HG02970 (cell line): Measurements from ENCODE around the gene CENPV.
"Not testable (repeated sequence)": the region's sequence is repeated elsewhere in the genome, so short reads cannot be mapped to it uniquely, and the experiment has no call there.

Experiments used
- ATAC-seq: cut with Tn5 transposase; IDR thresholded peaks from one replicate; pipeline ENCODE4 v1.9.1; 2021; ENCODE audit warnings: mild to moderate bottlenecking, moderate library complexity, moderate number of reproducible peaks; ENCODE audit not compliant: unreplicated experiment, low FRiP score

Gene CENPV

GRCh38 chr17:16353317-16354174 is at the start of gene CENPV:
Gene CENPV, minus strand, starts transcription at chr17:16353469. Its CDS starts 33 bp downstream, at chr17:16353436.
- peak; percentile 65 for ATAC-seq

- ATAC-seq: no peak
These were observed 45.3 kb upstream of the CENPV start for GRCh38 chr17:16398270-16399267.

DNA sequence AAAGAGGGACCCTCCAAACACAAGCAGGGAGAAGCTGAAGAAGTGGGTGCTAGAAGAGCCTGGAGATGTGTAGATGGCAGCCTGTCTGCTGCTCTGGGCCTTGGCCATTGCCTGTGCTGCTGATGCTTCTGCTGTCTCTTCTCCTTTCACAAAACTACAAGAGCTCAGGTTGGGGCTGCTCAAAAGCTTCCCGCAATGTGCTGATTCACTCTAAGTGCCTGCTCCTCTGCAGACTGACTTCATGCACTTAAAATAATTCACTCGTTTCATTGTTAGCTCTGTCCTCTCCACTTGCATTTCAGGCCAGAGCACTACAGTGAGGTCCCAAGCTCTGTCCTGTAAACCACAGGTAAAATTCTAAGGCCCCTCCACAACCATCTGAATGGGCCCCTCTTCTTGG is 43.4 kb upstream of the CENPV start:
- not testable (repeated sequence) for ATAC-seq

- not testable (repeated sequence) for ATAC-seq
These were observed 42.6 kb upstream of the CENPV start for GRCh38 chr17:16395887-16396286.

GRCh38 chr17:16392491-16392890 is 39.2 kb upstream of the CENPV start:
- not testable (repeated sequence) for ATAC-seq

- ATAC-seq: no peak
These were observed 38.2 kb upstream of the CENPV start for GRCh38 chr17:16391451-16391850.

- not testable (repeated sequence) for ATAC-seq
These were observed 32.8 kb upstream of the CENPV start for GRCh38 chr17:16386126-16386507.

DNA sequence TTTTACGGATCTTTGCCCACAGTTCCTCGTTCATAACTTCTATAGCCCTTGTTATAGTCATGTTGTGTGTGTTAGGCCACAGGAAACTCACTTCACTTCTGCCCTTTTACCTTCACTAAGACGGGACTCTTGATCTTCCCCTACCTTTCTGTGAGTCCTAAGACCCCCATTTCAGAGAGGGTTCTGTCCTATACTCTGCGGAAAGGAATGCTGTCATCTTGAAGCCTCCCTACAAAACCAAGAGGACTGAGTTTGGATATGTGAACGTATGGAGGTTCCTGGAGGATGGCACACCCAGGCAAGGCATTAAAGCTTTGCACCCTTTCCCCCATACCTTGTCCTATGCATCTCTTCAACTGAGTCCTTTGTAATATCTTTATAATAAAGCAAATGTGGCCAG is 31.3 kb upstream of the CENPV start:
- ATAC-seq: no peak

GRCh38 chr17:16383772-16384287 is 30.6 kb upstream of the CENPV start:
- no peak for ATAC-seq

DNA sequence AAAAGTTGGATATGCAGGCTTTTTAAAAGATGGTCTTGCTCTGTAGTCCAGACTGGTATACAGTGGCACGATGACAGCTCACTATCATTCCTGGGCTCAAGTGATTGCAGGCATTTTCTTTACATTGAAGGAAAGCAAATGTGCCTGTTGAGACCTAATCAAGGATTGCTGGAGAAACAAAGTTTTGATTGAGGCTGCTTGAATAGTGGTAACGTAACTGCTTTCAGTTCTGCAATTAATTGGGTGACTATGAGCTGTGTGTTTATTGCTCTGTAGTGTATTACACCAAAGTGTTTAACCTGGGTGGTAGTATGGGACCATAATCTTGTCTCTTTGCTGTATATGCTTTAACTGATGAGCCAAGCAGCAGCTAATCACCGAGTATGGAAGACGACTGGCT is 29.9 kb upstream of the CENPV start:
- no peak for ATAC-seq

- peak; percentile 8 for ATAC-seq
These were observed 28.2 kb upstream of the CENPV start for GRCh38 chr17:16381496-16381820.

GRCh38 chr17:16380640-16381495 is 27.6 kb upstream of the CENPV start, which contains the start of gene UBB:
Gene UBB, plus strand, starts transcription at chr17:16381091. Its CDS starts 817 bp downstream, at chr17:16381908.
- ATAC-seq: peak; percentile 89

- no peak for ATAC-seq
These were observed 26.4 kb upstream of the CENPV start for GRCh38 chr17:16379654-16380053.

GRCh38 chr17:16378636-16379282 is 25.5 kb upstream of the CENPV start:
- ATAC-seq: no peak

GRCh38 chr17:16377941-16378341 is 24.7 kb upstream of the CENPV start:
- ATAC-seq: no peak

DNA sequence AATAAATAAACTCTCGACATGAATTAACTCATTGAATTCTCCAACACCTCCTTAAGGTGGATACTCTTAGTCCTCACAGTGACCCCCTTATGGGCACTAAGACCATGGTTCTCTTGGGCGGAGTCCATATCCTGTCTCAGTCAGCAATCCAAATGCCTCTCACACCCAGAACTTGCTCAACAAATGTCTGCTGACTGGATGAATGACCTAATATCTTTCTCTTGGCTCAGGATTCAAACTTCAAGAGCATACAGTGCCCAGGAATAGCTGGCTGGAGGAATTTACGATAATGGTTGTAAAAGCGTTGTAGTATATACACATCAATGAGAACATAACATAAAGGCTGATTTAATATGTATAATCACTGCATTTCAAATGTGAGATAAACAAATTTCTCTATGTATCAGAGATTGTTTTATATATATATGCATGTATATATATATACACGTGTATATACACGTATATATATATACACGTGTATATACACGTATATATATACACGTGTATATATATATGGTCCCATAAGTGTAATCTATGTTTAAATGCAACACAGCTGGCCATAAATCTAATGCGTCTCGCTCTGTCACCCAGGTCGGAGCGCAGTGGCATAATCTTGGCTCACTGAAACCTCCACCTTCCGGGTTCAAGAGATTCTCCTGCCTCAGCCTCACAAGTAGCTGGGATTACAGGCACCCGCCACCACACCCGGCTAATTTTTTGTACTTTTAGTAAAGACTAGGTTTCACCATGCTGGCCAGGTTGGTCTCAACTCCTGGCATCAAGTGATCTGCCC is 21.1 kb upstream of the CENPV start:
- no peak for ATAC-seq

DNA sequence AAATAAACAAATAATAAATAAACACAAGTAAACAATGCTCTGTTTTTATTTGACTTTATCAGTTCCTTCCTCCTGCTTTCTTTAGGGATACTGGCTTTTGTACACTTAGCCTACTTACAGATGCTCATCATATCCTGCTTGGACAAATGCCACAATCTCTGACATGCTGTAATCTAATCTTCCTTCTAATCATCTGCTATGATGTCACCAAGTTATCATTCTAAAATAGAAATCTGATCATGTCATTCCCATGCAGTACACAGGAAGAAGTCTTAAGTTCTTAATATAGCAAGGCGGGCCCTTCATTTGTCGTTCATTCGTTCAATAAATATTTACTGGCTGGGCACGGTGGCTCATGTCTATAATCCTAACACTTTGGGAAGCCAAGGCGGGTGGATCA is 18.5 kb upstream of the CENPV start:
- ATAC-seq: no peak

- ATAC-seq: no peak
These were observed 11.4 kb upstream of the CENPV start for GRCh38 chr17:16364625-16365024.
